ENCODE measurements around the gene TEAD1.

GRCh38 chr11:12865863-12866595 lies 191.8 kb downstream of the TEAD1 start:
- TF ChIP-seq POLR2A (IDR thresholded peaks at IDR 0.05), result no peak
- no peak for TF ChIP-seq CTCF (IDR thresholded peaks at IDR 0.05)
